ENCODE measurements around the gene TFAP2A.

Gene TFAP2A

GRCh38 chr6:10425975-10426780, 11.3 kb upstream of the TFAP2A start:
- DNase-seq, result no peak

- no peak for DNase-seq
These were observed 10.5 kb upstream of the TFAP2A start for GRCh38 chr6:10425176-10425974.

- no peak for DNase-seq
These were observed 9.2 kb upstream of the TFAP2A start for GRCh38 chr6:10424040-10424439.

GRCh38 chr6:10422737-10423034, 7.8 kb upstream of the TFAP2A start:
- no peak for DNase-seq

- DNase-seq, result no peak
These were observed 7.3 kb upstream of the TFAP2A start for GRCh38 chr6:10421921-10422736.

GRCh38 chr6:10421158-10421920, 6.5 kb upstream of the TFAP2A start:
- no peak for DNase-seq

GRCh38 chr6:10420546-10421157, 5.8 kb upstream of the TFAP2A start:
- no peak for DNase-seq

GRCh38 chr6:10419749-10420545, 5.1 kb upstream of the TFAP2A start:
- no peak for DNase-seq

GRCh38 chr6:10418862-10419748, 4.2 kb upstream of the TFAP2A start:
- no peak for DNase-seq

GRCh38 chr6:10418361-10418861, 3.5 kb upstream of the TFAP2A start:
- no peak for DNase-seq

GRCh38 chr6:10417681-10418104, 2.8 kb upstream of the TFAP2A start:
- no peak for DNase-seq

GRCh38 chr6:10416863-10417641, 2.2 kb upstream of the TFAP2A start:
- no peak for DNase-seq

- no peak for DNase-seq
These were observed 1.6 kb upstream of the TFAP2A start for GRCh38 chr6:10416516-10416862.

- DNase-seq, result no peak
These were observed 975 bp upstream of the TFAP2A start for GRCh38 chr6:10415617-10416480.

- peak in 1 of 6 experiments; percentile 7 for DNase-seq
These were observed 780 bp downstream of the TFAP2A start for GRCh38 chr6:10413850-10414738.

- no peak for DNase-seq
These were observed 1.5 kb downstream of the TFAP2A start for GRCh38 chr6:10413262-10413849.
